CD4-positive, alpha-beta T cell treated with Interleukin-15 for 1 hour (primary cell): ENCODE results near the gene LCN6.
A peak's percentile ranks its signal among the peaks of the same experiment; 100 is the strongest.
"Not testable (repeated sequence)": the region's sequence is repeated elsewhere in the genome, so short reads cannot be mapped to it uniquely, and the experiment has no call there.

ENCODE experiments used
- DNase-seq: peaks from one replicate; pipeline ENCODE4 v3.0.0-alpha.2; 2020

The LCN6 gene

GRCh38 chr9:136759001-136759400 lies 10.7 kb upstream of the LCN6 start:
- no peak for DNase-seq

- DNase-seq: no peak
Measured at GRCh38 chr9:136757751-136758140, 9.4 kb upstream of the LCN6 start.

- no peak for DNase-seq
Measured at GRCh38 chr9:136757328-136757727, 9.0 kb upstream of the LCN6 start.

- no peak for DNase-seq
Measured at GRCh38 chr9:136756836-136757235, 8.5 kb upstream of the LCN6 start.

- DNase-seq: no peak
Measured at GRCh38 chr9:136756134-136756438, 7.8 kb upstream of the LCN6 start.

- DNase-seq: not testable (repeated sequence)
Measured at GRCh38 chr9:136755302-136756133, 7.2 kb upstream of the LCN6 start.

- no peak for DNase-seq
Measured at GRCh38 chr9:136754626-136755301, 6.4 kb upstream of the LCN6 start.

- DNase-seq: peak; percentile 40
Measured at GRCh38 chr9:136754059-136754572, 5.8 kb upstream of the LCN6 start.

GRCh38 chr9:136753371-136754058 lies 5.2 kb upstream of the LCN6 start:
- no peak for DNase-seq

GRCh38 chr9:136751814-136752213 lies 3.5 kb upstream of the LCN6 start:
- DNase-seq: no peak

- DNase-seq: no peak
Measured at GRCh38 chr9:136751244-136751643, 2.9 kb upstream of the LCN6 start.

GRCh38 chr9:136750526-136750925 lies 2.2 kb upstream of the LCN6 start:
- DNase-seq: no peak

GRCh38 chr9:136748666-136749611 lies 614 bp upstream of the LCN6 start:
- no peak for DNase-seq

GRCh38 chr9:136747161-136748060 lies 914 bp downstream of the LCN6 start:
- no peak for DNase-seq

GRCh38 chr9:136746621-136747020 lies 1.7 kb downstream of the LCN6 start:
- no peak for DNase-seq

- no peak for DNase-seq
Measured at GRCh38 chr9:136746155-136746490, 2.2 kb downstream of the LCN6 start.

- DNase-seq: no peak
Measured at GRCh38 chr9:136745389-136746154, 2.8 kb downstream of the LCN6 start.

- no peak for DNase-seq
Measured at GRCh38 chr9:136744773-136745172, 3.6 kb downstream of the LCN6 start.

- no peak for DNase-seq
Measured at GRCh38 chr9:136743639-136744211, 4.6 kb downstream of the LCN6 start.

GRCh38 chr9:136742591-136743391 lies 5.5 kb downstream of the LCN6 start, which contains the start of gene LCN10:
Gene LCN10, minus strand, starts transcription at chr9:136742940. Its CDS starts 37 bp downstream, at chr9:136742903.
- DNase-seq: no peak
